SK-N-SH treated with all-trans-retinoic acid at 6 μM for 48 hours (cell line): ENCODE measurements around the gene UBB.

ENCODE experiments used
- ARNTL ChIP-seq: fragments of 450-650 bp; formaldehyde crosslinking; IDR thresholded peaks from 2 replicates; pipeline ENCODE4 v1.5.0; 2020; ENCODE audit warnings: low read depth, mild to moderate bottlenecking, moderate library complexity, borderline replicate concordance
- BACH2 ChIP-seq: fragments of 250-450 bp; sonication (Bioruptor Pico); IDR thresholded peaks from 2 replicates; pipeline ENCODE4 v1.9.0; 2021; ENCODE audit warnings: mild to moderate bottlenecking, borderline replicate concordance
- CREB5 ChIP-seq: fragments of 250-450 bp; sonication (Bioruptor Pico); IDR thresholded peaks from 2 replicates; pipeline ENCODE4 v1.5.1; 2020; ENCODE audit warnings: low read depth, mild to moderate bottlenecking, moderate library complexity
- CSDC2 ChIP-seq: fragments of 250-450 bp; sonication (Bioruptor Pico); IDR thresholded peaks from 2 replicates; pipeline ENCODE4 v1.5.0; 2020; ENCODE audit warnings: mild to moderate bottlenecking, moderate library complexity
- CSRNP3 ChIP-seq: fragments of 250-450 bp; sonication (Bioruptor Pico); IDR thresholded peaks from 2 replicates; pipeline ENCODE4 v1.5.1; 2021; ENCODE audit warnings: mild to moderate bottlenecking, moderate library complexity
- GLIS3 ChIP-seq: fragments of 250-450 bp; sonication (Bioruptor Pico); IDR thresholded peaks from 2 replicates; pipeline ENCODE4 v1.5.0; 2020; ENCODE audit warnings: mild to moderate bottlenecking, moderate library complexity
- SNAI2 ChIP-seq: fragments of 250-450 bp; sonication (Bioruptor Pico); IDR thresholded peaks from 2 replicates; pipeline ENCODE4 v1.5.0; 2020; ENCODE audit warnings: mild to moderate bottlenecking, moderate library complexity
- ZFP3 ChIP-seq: fragments of 250-450 bp; sonication (Bioruptor Pico); IDR thresholded peaks from 2 replicates; pipeline ENCODE4 v1.5.0; 2020; ENCODE audit warnings: mild to moderate bottlenecking, moderate library complexity
- ZFP30 ChIP-seq: fragments of 450-650 bp; formaldehyde crosslinking; IDR thresholded peaks from 2 replicates; pipeline ENCODE4 v1.5.0; 2022; ENCODE audit warnings: mild to moderate bottlenecking, moderate library complexity
- TF ChIP-seq, protein P1 (sequence below): fragments of 250-450 bp; sonication (Bioruptor Pico); IDR thresholded peaks from 2 replicates; pipeline ENCODE4 v1.5.0; 2020; ENCODE audit warnings: mild to moderate bottlenecking, moderate library complexity
- TF ChIP-seq, protein P2 (sequence below): fragments of 250-450 bp; sonication (Bioruptor Pico); IDR thresholded peaks from 2 replicates; pipeline ENCODE4 v1.8.0; 2020; ENCODE audit warnings: mild to moderate bottlenecking, moderate library complexity, borderline replicate concordance
- TF ChIP-seq, protein P3 (sequence below): fragments of 250-450 bp; sonication (Bioruptor Pico); IDR thresholded peaks from 2 replicates; pipeline ENCODE4 v1.8.0; 2021; ENCODE audit warnings: low read depth, mild to moderate bottlenecking, moderate library complexity, borderline replicate concordance

GRCh38 chr17:16352667-16353316, 28.1 kb upstream of the UBB start:
- TF ChIP-seq CSRNP3 (CRISPR knock-in tag) (no peak), CSDC2 (CRISPR knock-in tag) (no peak), SNAI2 (CRISPR knock-in tag) (no peak), BACH2 (CRISPR knock-in tag) (no peak), ARNTL (CRISPR knock-in tag) (no peak), GLIS3 (CRISPR knock-in tag) (no peak), ZFP30 (CRISPR knock-in tag) (no peak), ZFP3 (CRISPR knock-in tag) (no peak), CREB5 (CRISPR knock-in tag) (no peak)
- TF ChIP-seq, protein P1, sequence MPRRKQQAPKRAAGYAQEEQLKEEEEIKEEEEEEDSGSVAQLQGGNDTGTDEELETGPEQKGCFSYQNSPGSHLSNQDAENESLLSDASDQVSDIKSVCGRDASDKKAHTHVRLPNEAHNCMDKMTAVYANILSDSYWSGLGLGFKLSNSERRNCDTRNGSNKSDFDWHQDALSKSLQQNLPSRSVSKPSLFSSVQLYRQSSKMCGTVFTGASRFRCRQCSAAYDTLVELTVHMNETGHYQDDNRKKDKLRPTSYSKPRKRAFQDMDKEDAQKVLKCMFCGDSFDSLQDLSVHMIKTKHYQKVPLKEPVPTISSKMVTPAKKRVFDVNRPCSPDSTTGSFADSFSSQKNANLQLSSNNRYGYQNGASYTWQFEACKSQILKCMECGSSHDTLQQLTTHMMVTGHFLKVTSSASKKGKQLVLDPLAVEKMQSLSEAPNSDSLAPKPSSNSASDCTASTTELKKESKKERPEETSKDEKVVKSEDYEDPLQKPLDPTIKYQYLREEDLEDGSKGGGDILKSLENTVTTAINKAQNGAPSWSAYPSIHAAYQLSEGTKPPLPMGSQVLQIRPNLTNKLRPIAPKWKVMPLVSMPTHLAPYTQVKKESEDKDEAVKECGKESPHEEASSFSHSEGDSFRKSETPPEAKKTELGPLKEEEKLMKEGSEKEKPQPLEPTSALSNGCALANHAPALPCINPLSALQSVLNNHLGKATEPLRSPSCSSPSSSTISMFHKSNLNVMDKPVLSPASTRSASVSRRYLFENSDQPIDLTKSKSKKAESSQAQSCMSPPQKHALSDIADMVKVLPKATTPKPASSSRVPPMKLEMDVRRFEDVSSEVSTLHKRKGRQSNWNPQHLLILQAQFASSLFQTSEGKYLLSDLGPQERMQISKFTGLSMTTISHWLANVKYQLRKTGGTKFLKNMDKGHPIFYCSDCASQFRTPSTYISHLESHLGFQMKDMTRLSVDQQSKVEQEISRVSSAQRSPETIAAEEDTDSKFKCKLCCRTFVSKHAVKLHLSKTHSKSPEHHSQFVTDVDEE (CRISPR knock-in tag), result no peak
- TF ChIP-seq, protein P2, sequence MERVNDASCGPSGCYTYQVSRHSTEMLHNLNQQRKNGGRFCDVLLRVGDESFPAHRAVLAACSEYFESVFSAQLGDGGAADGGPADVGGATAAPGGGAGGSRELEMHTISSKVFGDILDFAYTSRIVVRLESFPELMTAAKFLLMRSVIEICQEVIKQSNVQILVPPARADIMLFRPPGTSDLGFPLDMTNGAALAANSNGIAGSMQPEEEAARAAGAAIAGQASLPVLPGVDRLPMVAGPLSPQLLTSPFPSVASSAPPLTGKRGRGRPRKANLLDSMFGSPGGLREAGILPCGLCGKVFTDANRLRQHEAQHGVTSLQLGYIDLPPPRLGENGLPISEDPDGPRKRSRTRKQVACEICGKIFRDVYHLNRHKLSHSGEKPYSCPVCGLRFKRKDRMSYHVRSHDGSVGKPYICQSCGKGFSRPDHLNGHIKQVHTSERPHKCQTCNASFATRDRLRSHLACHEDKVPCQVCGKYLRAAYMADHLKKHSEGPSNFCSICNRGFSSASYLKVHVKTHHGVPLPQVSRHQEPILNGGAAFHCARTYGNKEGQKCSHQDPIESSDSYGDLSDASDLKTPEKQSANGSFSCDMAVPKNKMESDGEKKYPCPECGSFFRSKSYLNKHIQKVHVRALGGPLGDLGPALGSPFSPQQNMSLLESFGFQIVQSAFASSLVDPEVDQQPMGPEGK (CRISPR knock-in tag), result no peak
- TF ChIP-seq, protein P3, sequence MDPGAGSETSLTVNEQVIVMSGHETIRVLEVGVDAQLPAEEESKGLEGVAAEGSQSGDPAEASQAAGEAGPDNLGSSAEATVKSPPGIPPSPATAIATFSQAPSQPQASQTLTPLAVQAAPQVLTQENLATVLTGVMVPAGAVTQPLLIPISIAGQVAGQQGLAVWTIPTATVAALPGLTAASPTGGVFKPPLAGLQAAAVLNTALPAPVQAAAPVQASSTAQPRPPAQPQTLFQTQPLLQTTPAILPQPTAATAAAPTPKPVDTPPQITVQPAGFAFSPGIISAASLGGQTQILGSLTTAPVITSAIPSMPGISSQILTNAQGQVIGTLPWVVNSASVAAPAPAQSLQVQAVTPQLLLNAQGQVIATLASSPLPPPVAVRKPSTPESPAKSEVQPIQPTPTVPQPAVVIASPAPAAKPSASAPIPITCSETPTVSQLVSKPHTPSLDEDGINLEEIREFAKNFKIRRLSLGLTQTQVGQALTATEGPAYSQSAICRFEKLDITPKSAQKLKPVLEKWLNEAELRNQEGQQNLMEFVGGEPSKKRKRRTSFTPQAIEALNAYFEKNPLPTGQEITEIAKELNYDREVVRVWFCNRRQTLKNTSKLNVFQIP (CRISPR knock-in tag), result no peak
